Medulla oblongata (tissue), 1 donor: ENCODE results near the gene CLEC17A.
"Not testable (repeated sequence)": the region's sequence is repeated elsewhere in the genome, so short reads cannot be mapped to it uniquely, and the experiment has no call there.

ENCODE experiments used
- DNase-seq: peaks from one replicate; pipeline ENCODE4 v3.0.0-alpha.2; 2015; ENCODE audit errors: extremely low spot score

Gene CLEC17A

DNA sequence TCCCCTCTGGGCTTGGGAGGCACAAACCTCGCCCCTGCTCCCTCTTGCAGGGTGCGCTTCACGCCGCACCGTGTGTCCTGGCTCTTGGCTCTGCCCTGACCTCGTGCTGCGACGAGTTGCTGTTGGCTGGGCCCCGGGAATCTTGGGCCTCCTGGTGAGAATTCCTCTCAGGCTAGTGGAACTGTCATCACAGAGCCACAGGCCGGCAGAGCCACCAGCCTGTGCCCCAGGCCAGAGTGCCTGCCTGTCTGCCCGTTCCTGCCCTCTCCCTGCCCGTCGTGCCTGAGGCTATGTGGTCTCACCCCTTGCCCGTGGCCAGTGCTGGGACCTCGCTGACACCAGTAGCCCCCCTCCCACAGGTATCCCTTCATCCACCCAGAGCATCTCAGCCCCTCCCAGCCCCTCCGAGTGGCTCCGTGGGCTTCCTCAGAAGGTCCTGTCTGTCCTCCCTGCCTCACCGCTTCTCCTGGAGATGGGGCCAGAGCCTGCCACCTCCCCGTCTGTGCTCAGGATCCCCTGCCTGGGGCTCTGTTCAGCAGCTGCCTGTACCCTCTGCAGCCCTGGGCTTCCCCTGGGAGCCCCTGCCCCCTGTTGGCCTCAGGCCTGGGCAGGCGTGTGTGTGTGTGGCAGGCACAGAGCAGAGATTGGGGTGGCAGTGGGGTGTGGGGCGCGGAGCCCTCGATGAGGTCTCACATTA is 24.4 kb upstream of the CLEC17A start:
- DNase-seq, result no peak

DNA sequence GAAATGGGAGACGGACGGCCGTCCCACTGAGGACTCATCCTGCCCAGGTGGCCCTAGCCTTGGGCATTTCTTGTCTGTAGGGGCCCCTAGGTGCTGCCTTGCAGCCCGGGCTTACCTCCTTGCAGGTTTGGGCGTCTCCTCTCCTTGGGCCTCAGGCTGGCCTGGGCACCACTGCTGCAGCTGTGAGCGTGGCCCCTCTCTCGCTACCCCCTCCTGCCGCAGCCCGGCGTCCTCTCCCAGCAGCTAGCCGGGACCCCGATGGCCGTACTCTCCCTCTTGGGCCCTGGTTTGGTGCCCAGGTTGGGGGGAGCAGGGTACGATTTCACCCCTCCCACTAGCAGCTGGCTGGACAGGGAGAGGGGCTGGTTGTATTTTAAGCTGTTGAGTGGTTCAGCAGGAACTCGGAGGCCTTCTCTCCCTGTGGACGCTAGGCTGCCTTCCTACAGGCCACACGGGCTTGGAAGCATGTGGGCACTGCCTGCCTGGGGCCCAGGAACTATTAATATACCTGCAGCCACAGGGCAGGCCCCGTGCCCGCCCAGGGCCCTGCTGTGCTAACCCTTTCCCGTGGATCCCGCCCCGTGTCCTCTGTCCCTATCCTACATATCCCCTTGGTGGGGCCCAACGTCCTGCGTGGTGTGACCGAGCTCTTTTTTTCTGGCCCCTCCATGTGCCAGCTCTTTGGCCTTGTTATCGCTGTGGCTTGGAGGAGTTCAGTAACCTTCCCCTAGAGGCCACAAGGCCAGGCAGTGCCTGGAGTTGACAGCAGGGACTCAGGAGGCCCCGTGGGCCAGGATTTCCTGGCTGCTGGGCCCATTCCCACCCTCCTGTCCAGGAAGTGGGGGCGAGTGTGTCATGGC is 22.7 kb upstream of the CLEC17A start:
- DNase-seq, result no peak

- DNase-seq, result no peak
These were observed 22.1 kb upstream of the CLEC17A start for GRCh38 chr19:14560776-14561108.

- DNase-seq, result no peak
These were observed 21.6 kb upstream of the CLEC17A start for GRCh38 chr19:14561249-14561648.

GRCh38 chr19:14561847-14562351 is 21.0 kb upstream of the CLEC17A start:
- DNase-seq, result peak; percentile 70

GRCh38 chr19:14562660-14563589 is 20.0 kb upstream of the CLEC17A start:
- DNase-seq, result no peak

DNA sequence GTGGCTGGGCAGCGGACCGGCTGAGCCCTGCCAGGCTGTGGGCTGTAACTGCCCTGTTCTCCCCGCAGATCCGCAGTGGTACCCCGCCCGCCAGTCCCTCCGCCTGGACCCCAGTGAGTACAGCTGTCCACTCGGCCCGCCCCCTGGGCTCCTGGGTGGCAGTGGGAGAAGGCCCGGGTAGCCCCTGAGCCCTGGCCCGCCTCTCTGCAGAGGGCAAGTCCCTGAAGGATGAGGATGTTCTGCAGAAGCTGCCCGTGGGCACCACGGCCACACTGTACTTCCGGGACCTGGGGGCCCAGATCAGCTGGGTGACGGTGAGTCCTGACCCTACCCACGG is 19.3 kb upstream of the CLEC17A start:
- no peak for DNase-seq

- no peak for DNase-seq
These were observed 18.8 kb upstream of the CLEC17A start for GRCh38 chr19:14563989-14564651.

DNA sequence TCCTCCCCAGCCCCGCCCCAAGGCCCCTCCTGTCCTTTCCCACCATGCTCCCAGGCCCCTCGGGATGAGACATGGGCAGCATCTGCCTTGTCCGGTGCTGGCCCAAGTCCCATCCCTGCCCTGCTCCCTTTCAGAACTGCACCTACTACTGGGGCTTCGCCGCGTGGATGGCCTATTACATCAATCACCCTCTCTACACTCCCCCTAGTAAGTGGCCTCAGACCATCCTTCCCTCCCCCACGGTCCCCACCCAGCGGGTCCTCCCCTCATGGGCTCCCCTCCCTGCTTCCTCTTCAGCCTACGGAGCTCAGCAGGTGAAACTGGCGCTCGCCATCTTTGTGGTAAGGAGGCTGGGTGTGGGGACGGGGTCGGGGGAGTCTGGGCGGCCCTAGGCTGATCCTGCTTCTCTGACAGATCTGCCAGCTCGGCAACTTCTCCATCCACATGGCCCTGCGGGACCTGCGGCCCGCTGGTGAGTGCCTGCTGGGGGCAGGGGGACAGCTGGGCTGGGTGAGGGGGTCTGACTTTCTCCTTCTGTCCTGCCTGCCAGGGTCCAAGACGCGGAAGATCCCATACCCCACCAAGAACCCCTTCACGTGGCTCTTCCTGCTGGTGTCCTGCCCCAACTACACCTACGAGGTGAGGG is 18.1 kb upstream of the CLEC17A start:
- DNase-seq, result not testable (repeated sequence)

- no peak for DNase-seq
These were observed 17.6 kb upstream of the CLEC17A start for GRCh38 chr19:14565298-14565679.

- DNase-seq, result no peak
These were observed 16.8 kb upstream of the CLEC17A start for GRCh38 chr19:14565765-14566711.

DNA sequence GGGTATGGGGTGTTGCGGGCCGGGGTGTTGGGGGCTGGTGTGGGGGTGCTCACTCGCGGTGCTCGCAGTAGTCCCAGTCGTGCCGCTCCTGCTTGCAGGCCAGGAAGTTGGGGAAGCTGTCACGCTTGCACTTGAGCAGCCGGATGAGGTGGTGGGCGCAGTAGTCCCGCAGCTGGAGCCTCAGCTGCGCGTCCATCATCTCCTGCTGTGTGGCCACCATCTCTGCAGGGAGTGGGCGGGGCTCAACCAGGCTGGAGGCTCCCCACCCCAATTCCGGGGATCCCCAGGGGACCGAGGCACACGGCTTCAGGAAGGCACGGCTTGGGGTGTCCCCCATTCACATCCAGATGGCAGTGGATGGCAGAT is 16.2 kb upstream of the CLEC17A start:
- no peak for DNase-seq

GRCh38 chr19:14567079-14567478 is 15.8 kb upstream of the CLEC17A start:
- no peak for DNase-seq

DNA sequence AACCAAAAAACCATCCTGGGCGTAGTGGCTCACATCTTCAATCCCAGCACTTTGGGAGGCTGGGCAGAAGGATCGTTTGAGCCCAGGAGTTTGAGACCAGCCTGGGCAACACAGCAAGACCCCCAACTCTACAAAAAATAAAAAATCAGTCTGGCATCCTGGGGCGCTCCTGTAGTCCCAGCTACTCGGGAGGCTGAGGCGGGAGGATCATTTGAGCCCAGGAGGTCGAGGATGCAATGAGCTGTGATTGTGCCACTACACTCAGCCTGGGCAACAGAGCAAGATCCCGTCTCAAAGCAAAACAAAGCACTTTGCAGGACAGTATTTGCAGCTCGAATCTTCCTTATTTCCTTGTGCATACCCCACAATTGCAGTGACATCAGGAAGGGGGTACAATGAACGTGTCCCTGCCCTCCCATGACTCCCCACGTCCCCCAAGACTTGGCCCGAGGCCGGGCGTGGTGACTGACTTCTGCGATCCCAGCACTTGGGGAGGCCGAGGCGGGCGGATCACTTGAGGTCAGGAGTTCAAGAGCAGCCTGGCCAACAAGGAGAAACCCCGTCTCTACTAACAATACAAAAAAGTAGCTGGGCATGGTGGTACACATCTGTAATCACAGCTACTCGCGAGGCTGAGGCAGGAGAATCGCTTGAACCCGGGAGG is 11.9 kb upstream of the CLEC17A start:
- DNase-seq, result no peak

- peak; percentile 97 for DNase-seq
These were observed 11.0 kb upstream of the CLEC17A start, which contains the start of gene NDUFB7 for GRCh38 chr19:14571695-14572490. TSS of gene NDUFB7 (minus strand) at chr19:14572066. CDS start at chr19:14572000, 66 bp downstream.

GRCh38 chr19:14575428-14575980 is 7.4 kb upstream of the CLEC17A start:
- DNase-seq, result no peak

DNA sequence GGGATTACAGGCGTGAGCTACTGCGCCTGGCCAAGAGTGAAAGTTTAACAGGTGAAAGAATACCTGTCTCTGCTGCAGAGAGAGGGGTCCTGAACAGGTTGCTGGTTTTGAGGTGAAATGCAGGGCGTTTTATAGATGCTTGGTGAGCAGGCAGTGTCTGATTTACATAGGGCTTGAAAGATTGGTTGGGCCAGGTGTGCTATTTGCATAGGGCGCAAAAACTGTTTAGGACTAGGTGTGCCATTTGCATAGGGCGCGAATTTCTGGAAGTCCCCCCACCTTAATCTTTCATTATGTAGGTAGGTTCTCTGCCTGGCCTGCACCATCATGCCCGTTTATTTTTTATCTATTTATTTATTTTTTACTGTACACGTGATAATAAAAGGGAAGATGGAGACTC is 6.5 kb upstream of the CLEC17A start:
- no peak for DNase-seq

DNA sequence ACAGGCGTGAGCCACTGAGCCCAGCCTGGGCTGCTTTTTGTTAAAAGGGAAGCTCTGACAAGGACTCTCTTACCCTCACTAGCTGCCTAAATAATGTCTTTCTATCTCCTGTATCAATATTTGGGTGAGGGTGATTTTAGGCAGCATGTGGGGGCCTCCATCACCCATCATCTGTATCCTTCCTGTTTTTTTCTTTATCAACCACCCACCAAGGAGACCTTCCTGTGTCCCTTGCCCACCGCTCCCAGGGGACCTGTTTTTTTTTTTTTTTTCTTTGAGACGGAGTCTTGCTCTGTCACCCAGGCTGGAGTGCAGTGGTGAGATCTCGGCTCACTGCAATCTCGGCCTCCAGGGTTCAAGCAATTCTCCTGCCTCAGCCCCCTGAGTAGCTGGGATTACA is 5.6 kb upstream of the CLEC17A start:
- DNase-seq, result no peak
